GM12875 (cell line): Measurements from ENCODE around the gene THEMIS2.

ENCODE experiments used
- H3K4me3 ChIP-seq: one replicate; pipeline ENCODE4 v1.5.1; 2011; ENCODE audit warnings: low read depth, low read length, control low read depth
- TF ChIP-seq, protein P1 (sequence below): IDR thresholded peaks from 2 replicates; pipeline ENCODE4 v1.5.1; 2011; ENCODE audit warnings: low read depth, mild to moderate bottlenecking, control low read depth, inconsistent platforms, low read length, moderate library complexity, borderline replicate concordance; ENCODE audit not compliant: insufficient read depth

The THEMIS2 gene

DNA sequence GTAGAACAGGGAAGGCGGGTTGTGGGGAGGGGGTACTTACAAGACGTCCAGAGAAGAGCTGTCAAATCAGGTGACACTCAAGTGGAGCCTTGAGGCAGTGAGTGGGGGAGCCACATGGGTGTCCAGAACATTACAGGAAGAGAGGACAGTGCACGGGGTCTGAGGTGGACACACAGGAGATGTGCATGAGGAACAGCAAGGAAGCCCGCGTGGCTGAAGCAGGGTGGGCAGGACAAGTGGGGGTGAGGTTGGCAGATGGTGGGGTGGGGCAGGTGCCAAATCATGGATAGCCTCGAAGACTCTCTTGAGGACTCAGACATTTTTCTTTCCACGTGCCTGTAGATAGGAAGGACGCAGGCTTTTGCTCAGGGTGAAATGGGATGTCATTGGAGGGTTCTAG is 63.4 kb downstream of the THEMIS2 start:
- no peak overlapping the region for H3K4me3 ChIP-seq
- TF ChIP-seq, protein P1, sequence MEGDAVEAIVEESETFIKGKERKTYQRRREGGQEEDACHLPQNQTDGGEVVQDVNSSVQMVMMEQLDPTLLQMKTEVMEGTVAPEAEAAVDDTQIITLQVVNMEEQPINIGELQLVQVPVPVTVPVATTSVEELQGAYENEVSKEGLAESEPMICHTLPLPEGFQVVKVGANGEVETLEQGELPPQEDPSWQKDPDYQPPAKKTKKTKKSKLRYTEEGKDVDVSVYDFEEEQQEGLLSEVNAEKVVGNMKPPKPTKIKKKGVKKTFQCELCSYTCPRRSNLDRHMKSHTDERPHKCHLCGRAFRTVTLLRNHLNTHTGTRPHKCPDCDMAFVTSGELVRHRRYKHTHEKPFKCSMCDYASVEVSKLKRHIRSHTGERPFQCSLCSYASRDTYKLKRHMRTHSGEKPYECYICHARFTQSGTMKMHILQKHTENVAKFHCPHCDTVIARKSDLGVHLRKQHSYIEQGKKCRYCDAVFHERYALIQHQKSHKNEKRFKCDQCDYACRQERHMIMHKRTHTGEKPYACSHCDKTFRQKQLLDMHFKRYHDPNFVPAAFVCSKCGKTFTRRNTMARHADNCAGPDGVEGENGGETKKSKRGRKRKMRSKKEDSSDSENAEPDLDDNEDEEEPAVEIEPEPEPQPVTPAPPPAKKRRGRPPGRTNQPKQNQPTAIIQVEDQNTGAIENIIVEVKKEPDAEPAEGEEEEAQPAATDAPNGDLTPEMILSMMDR, result no peak
